ENCODE measurements around the gene JPH3. TPM values are rescaled to one million over a fixed set of nuclear protein-coding genes. Genes with fewer than 3 reads are reported as not detected.

The JPH3 gene
- total and polyA plus RNA-seq, 7 donors, result under 0.01 to 1.4 (median 0.73) TPM; not detected in 1

GRCh38 chr16:87652386-87652785 lies 50.1 kb downstream of the JPH3 start:
- H3K36me3 ChIP-seq, result no peaks in the 10 kb centered on the region
- no peak for DNase-seq
- WGBS, 2 donors, result 93 to 94% methylated on average over 17 of the region's 17 CpGs

GRCh38 chr16:87652799-87653198 lies 50.5 kb downstream of the JPH3 start:
- DNase-seq, result no peak
- intact Hi-C loops (cut with DNase I), result no loop called here
- Histone ChIP-seq H3K4me3 (no peak overlapping the region), H3K36me3 (no peaks in the 10 kb centered on the region), H3K9me3 (peaks cover 0 to 2% (median 0%) of the 10 kb centered on the region in 4 donors), H3K27ac (no peak overlapping the region), H3K27me3 (peaks cover 0 to 34% (median 8%) of the 10 kb centered on the region in 3 donors), H3K4me1 (no peaks in the 10 kb centered on the region)
- 42 to 64% methylated on average over 6 of the region's 6 CpGs for WGBS, 2 donors
- TF ChIP-seq EP300 (IDR thresholded peaks at IDR 0.05) (no peak), POLR2AphosphoS5 (IDR thresholded peaks at IDR 0.05) (no peak), CTCF (IDR thresholded peaks at IDR 0.05) (no peak), POLR2A (IDR thresholded peaks at IDR 0.05) (no peak)

More at GRCh38 chr16:87652386-87652785, 50.1 kb downstream of the JPH3 start:
- H3K27me3 ChIP-seq, result peaks cover 0 to 36% (median 8%) of the 10 kb centered on the region in 3 donors
- TF ChIP-seq CTCF (IDR thresholded peaks at IDR 0.05) (no peak), POLR2AphosphoS5 (IDR thresholded peaks at IDR 0.05) (no peak), POLR2A (IDR thresholded peaks at IDR 0.05) (no peak), EP300 (IDR thresholded peaks at IDR 0.05) (no peak)
- no peaks in the 10 kb centered on the region for H3K4me1 ChIP-seq
- no peaks in the 10 kb centered on the region for H3K9me3 ChIP-seq
- H3K4me3 ChIP-seq, result no peak overlapping the region
- intact Hi-C loops (cut with DNase I), result no loop called here
- H3K27ac ChIP-seq, result no peak overlapping the region

- Histone ChIP-seq H3K36me3 (no peaks in the 10 kb centered on the region), H3K27ac (no peak overlapping the region), H3K4me3 (no peak overlapping the region), H3K27me3 (peaks cover 0 to 33% (median 8%) of the 10 kb centered on the region in 3 donors), H3K9me3 (peaks cover 0 to 2% (median 0%) of the 10 kb centered on the region in 4 donors), H3K4me1 (no peaks in the 10 kb centered on the region)
- WGBS, 2 donors, result 67 to 72% methylated on average over 5 of the region's 5 CpGs
- DNase-seq, result no peak
- intact Hi-C loops (cut with DNase I), result no loop called here
- TF ChIP-seq CTCF (IDR thresholded peaks at IDR 0.05) (no peak), POLR2A (IDR thresholded peaks at IDR 0.05) (no peak), EP300 (IDR thresholded peaks at IDR 0.05) (no peak)
Observed at GRCh38 chr16:87653234-87653633, 50.9 kb downstream of the JPH3 start.

GRCh38 chr16:87654826-87655225 lies 52.5 kb downstream of the JPH3 start:
- Histone ChIP-seq H3K9me3 (peaks cover 0 to 2% (median 0%) of the 10 kb centered on the region in 4 donors), H3K36me3 (no peaks in the 10 kb centered on the region), H3K4me1 (no peaks in the 10 kb centered on the region), H3K4me3 (no peak overlapping the region), H3K27ac (no peak overlapping the region), H3K27me3 (peaks cover 0 to 32% (median 8%) of the 10 kb centered on the region in 3 donors)
- TF ChIP-seq CTCF (IDR thresholded peaks at IDR 0.05), result no peak
- no peak for TF ChIP-seq POLR2A (IDR thresholded peaks at IDR 0.05)
- no peak for TF ChIP-seq EP300 (IDR thresholded peaks at IDR 0.05)
- no peak for TF ChIP-seq POLR2AphosphoS5 (IDR thresholded peaks at IDR 0.05)
- WGBS, 2 donors, result 88% methylated on average over 25 of the region's 25 CpGs
- no peak for DNase-seq
- intact Hi-C loops (cut with DNase I), result no loop called here

GRCh38 chr16:87656328-87656727 lies 54.0 kb downstream of the JPH3 start:
- H3K27ac ChIP-seq, result no peak overlapping the region
- peaks cover 0 to 2% (median 0%) of the 10 kb centered on the region in 4 donors for H3K9me3 ChIP-seq
- peaks cover 0 to 45% (median 10%) of the 10 kb centered on the region in 3 donors for H3K27me3 ChIP-seq
- H3K4me3 ChIP-seq, result no peak overlapping the region
- WGBS, 2 donors, result 69% methylated on average over 14 of the region's 14 CpGs
- intact Hi-C loops (cut with DNase I), result no loop called here
- no peaks in the 10 kb centered on the region for H3K36me3 ChIP-seq
- no peak for DNase-seq
- no peaks in the 10 kb centered on the region for H3K4me1 ChIP-seq
- TF ChIP-seq POLR2AphosphoS5 (IDR thresholded peaks at IDR 0.05) (no peak), POLR2A (IDR thresholded peaks at IDR 0.05) (no peak), CTCF (IDR thresholded peaks at IDR 0.05) (no peak), EP300 (IDR thresholded peaks at IDR 0.05) (no peak)

Measured in sigmoid colon (tissue), 7 donors.